Activated naive CD8-positive, alpha-beta T cell treated with anti-CD3 and anti-CD28 coated beads, Interleukin-2, amount 10 ng/mL, durations not matched to agents 7 days and 5 days (primary cell): Measurements from ENCODE around the gene MYBPHL. TPM values are rescaled to one million over a fixed set of nuclear protein-coding genes. Genes with fewer than 3 reads are reported as not detected.

Experiments used
- ATAC-seq: fragments of 150-1000 bp; cut with Tn5 transposase; one replicate; pipeline ENCODE4 v1.10.0; 2021; ENCODE audit warnings: low read depth, moderate library complexity
- POLR2A ChIA-PET: fragments of 350-600 bp; sonication (Branson Sonifier 250); formaldehyde crosslinking; loops from one replicate; lab custom pipeline; 2021; ENCODE audit warnings: antibody characterized with exemption; lab: Charles Lee
- DNase-seq: peaks from one replicate; pipeline ENCODE4 v3.0.0; 2021
- H3K27ac Mint-ChIP-seq: one replicate; pipeline ENCODE4 v1.8.0; 2022; ENCODE audit warnings: mild to moderate bottlenecking, mixed read lengths
- H3K27me3 Mint-ChIP-seq: one replicate; pipeline ENCODE4 v1.8.0; 2022; ENCODE audit warnings: mild to moderate bottlenecking, moderate library complexity, mixed read lengths
- H3K36me3 Mint-ChIP-seq: one replicate; pipeline ENCODE4 v1.8.0; 2021; ENCODE audit warnings: mild to moderate bottlenecking, mixed read lengths
- H3K4me1 Mint-ChIP-seq: one replicate; pipeline ENCODE4 v1.8.0; 2021; ENCODE audit warnings: mixed read lengths
- H3K4me3 Mint-ChIP-seq: one replicate; pipeline ENCODE4 v1.8.0; 2022; ENCODE audit warnings: mild to moderate bottlenecking, moderate library complexity, mixed read lengths
- H3K9me3 Mint-ChIP-seq: one replicate; pipeline ENCODE4 v1.8.0; 2021; ENCODE audit warnings: mixed read lengths
- total RNA-seq, 2 experiments: library from RNA; stranded (reverse); gene quantifications; one replicate each; pipeline ENCODE4 v1.2.3, GENCODE V29; 2021

Gene MYBPHL
- total RNA-seq, 2 experiments from 2014 or later: not detected

GRCh38 chr1:109246141-109246551 is 60.7 kb downstream of the MYBPHL start:
- POLR2A ChIA-PET: interaction anchor here (0.7 to 1.2 kb wide), 2 partner anchors 13 to 286 kb away, joined by 3 to 4 read pairs; no protein-coding TSS in a partner anchor
- Mint-ChIP-seq H3K4me3 (no peak overlapping the region), H3K27me3 (peaks cover 22% of the 10 kb centered on the region), H3K4me1 (peaks cover 7% of the 10 kb centered on the region), H3K36me3 (peaks cover 2% of the 10 kb centered on the region), H3K27ac (no peak overlapping the region), H3K9me3 (no peaks in the 10 kb centered on the region)
- ATAC-seq (no peak), DNase-seq (no peak)

DNA sequence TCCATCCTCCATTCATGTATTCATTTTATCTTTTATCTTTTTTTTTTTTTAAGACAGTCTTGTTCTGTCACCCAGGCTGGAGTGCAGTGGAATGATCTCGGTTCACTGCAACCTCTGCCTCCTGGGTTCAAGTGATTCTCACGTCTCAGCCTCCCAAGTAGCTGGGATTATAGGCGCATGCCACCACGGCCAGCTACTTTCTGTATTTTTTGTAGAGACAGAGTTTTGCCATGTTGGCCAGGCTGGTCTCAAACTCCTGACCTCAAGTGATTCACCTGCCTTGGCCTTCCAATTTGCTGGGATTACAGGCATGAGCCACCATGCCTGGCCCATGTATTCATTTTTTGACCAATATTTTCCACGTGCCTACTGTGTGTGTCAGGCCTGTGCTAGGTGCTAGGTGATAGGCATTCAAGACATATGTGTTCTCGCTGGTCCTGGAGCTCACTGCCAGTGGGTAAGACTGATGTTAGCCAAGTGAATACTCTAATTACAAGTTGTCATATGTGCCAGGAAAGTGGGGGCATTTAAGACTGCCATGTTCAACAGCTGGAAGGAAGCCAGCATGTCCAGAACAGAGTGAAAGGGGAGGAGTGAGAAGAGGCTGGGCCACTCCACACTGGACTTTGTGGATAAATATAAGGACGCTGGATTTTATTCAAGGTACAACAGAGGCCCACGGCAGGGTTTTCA is 62.8 kb downstream of the MYBPHL start:
- POLR2A ChIA-PET: no interaction called here
- no peak for ATAC-seq
- no peak for DNase-seq
- Mint-ChIP-seq H3K27me3 (peaks cover 22% of the 10 kb centered on the region), H3K27ac (no peak overlapping the region), H3K9me3 (no peaks in the 10 kb centered on the region), H3K36me3 (peaks cover 2% of the 10 kb centered on the region), H3K4me1 (peaks cover 7% of the 10 kb centered on the region), H3K4me3 (no peak overlapping the region)

GRCh38 chr1:109243221-109243620 is 63.6 kb downstream of the MYBPHL start:
- peaks cover 22% of the 10 kb centered on the region for H3K27me3 Mint-ChIP-seq
- H3K4me3 Mint-ChIP-seq: no peak overlapping the region
- H3K4me1 Mint-ChIP-seq: peaks cover 7% of the 10 kb centered on the region
- no peak overlapping the region for H3K27ac Mint-ChIP-seq
- H3K36me3 Mint-ChIP-seq: peaks cover 2% of the 10 kb centered on the region
- POLR2A ChIA-PET: no interaction called here
- no peaks in the 10 kb centered on the region for H3K9me3 Mint-ChIP-seq
- ATAC-seq (no peak), DNase-seq (no peak)

GRCh38 chr1:109242387-109242786 is 64.4 kb downstream of the MYBPHL start:
- peaks cover 4% of the 10 kb centered on the region for H3K36me3 Mint-ChIP-seq
- POLR2A ChIA-PET: interaction anchor here (0.7 to 0.8 kb wide), 3 partner anchors 37 to 497 kb away, joined by 3 to 4 read pairs (median 4); no protein-coding TSS in a partner anchor
- ATAC-seq (no peak), DNase-seq (no peak)
- H3K27me3 Mint-ChIP-seq: peaks cover 22% of the 10 kb centered on the region
- no peaks in the 10 kb centered on the region for H3K9me3 Mint-ChIP-seq
- peaks cover 7% of the 10 kb centered on the region for H3K4me1 Mint-ChIP-seq
- no peak overlapping the region for H3K27ac Mint-ChIP-seq
- H3K4me3 Mint-ChIP-seq: no peak overlapping the region

Other genes with a start within 250 kb of the MYBPHL start
- gene TAF13, start 231.0 kb downstream of the MYBPHL start, total RNA-seq: 10 to 100 TPM; 17.3 to 19.0 TPM
- 10 to 100 TPM; 30.9 to 32.5 TPM for gene TMEM167B, start 216.2 kb downstream of the MYBPHL start, total RNA-seq
- gene ELAPOR1, start 192.9 kb downstream of the MYBPHL start, total RNA-seq: 1 to 10 TPM; 5.3 to 6.1 TPM
- 100 to 1,000 TPM; 176 to 184 TPM for gene SARS1, start 93.1 kb downstream of the MYBPHL start, total RNA-seq
- gene CELSR2, start 57.5 kb downstream of the MYBPHL start, total RNA-seq: 1 to 10 TPM; 6.3 to 6.9 TPM
- 10 to 100 TPM; 27.9 to 30.5 TPM for gene PSRC1, start 23.9 kb downstream of the MYBPHL start, total RNA-seq
- gene SORT1, start 90.9 kb upstream of the MYBPHL start, total RNA-seq: 10 to 100 TPM in 1 of 2 experiments, 1 to 10 TPM in 1; 6.5 to 11.0 TPM
- gene PSMA5, start 119.4 kb upstream of the MYBPHL start, total RNA-seq: 100 to 1,000 TPM; 135 TPM
- gene SYPL2, start 159.5 kb upstream of the MYBPHL start, total RNA-seq: not detected
- gene ATXN7L2, start 176.9 kb upstream of the MYBPHL start, total RNA-seq: 10 to 100 TPM; 10.4 to 12.4 TPM
- 10 to 100 TPM; 24.3 to 25.1 TPM for gene CYB561D1, start 187.1 kb upstream of the MYBPHL start, total RNA-seq
- gene AMIGO1, start 202.7 kb upstream of the MYBPHL start, total RNA-seq: 1 to 10 TPM; 8.2 to 9.4 TPM
- gene GPR61, start 232.9 kb upstream of the MYBPHL start, total RNA-seq: under 1 TPM in 1 of 2 experiments, not detected in 1; 0.39 TPM
- 1 to 10 TPM; 8.0 to 8.2 TPM for gene GNAI3, start 241.6 kb upstream of the MYBPHL start, total RNA-seq